Endothelial cell of umbilical vein (primary cell): ENCODE data around the gene SLC38A6. TPM values are rescaled to one million over a fixed set of nuclear protein-coding genes. Genes with fewer than 3 reads are reported as not detected.

Source experiments
- BruUV-seq: library from RNA; stranded (reverse); fragments of 400-500 nt; replicated peaks from 2 replicates; lab custom pipeline; 2021; lab: Mats Ljungman, UMichigan
- CTCF ChIA-PET: fragments of 300-600, 350-600 bp; sonication (Branson Sonifier 250); formaldehyde crosslinking; loops from one replicate; lab custom pipeline; 2021; ENCODE audit warnings: antibody characterized with exemption, inconsistent platforms; lab: Charles Lee
- POLR2A ChIA-PET: fragments of 300-600, 350-600 bp; sonication (Branson Sonifier 250); formaldehyde crosslinking; loops from one replicate; lab custom pipeline; 2021; ENCODE audit warnings: antibody characterized with exemption, inconsistent platforms; lab: Charles Lee
- DNase-seq: peaks from one replicate; pipeline ENCODE4 v3.0.0-alpha.2; 2011; ENCODE audit warnings: low read depth, low spot score
- FAIRE-seq: peaks from 2 replicates; lab custom pipeline; 2011; peaks lifted over from hg19 to GRCh38; lab: Jason Lieb, UNC
- H2AFZ ChIP-seq: 2 replicates; pipeline ENCODE4 v1.6.0; 2012; ENCODE audit warnings: low read depth, low read length, control low read depth, inconsistent platforms
- H3K27ac ChIP-seq: 2 replicates; pipeline ENCODE4 v1.5.1; 2011; ENCODE audit warnings: low read depth, mild to moderate bottlenecking, control low read depth, low read length, moderate library complexity; ENCODE audit not compliant: insufficient read depth
- H3K27me3 ChIP-seq, 2 experiments: 2 replicates each; pipeline versions ENCODE4 v1.6.0 to v1.6.1; 2011; ENCODE audit warnings: low read length in 2 of 2, mixed read lengths in 1 of 2; ENCODE audit not compliant: control insufficient read depth in 2 of 2, insufficient read depth in 2 of 2
- H3K36me3 ChIP-seq, 2 experiments: 2 replicates in 1 of 2; 3 replicates in 1 of 2; pipeline ENCODE4 v1.5.1; 2011; ENCODE audit warnings: low read length in 2 of 2, mild to moderate bottlenecking in 1 of 2, moderate library complexity in 1 of 2; ENCODE audit not compliant: control insufficient read depth in 2 of 2, insufficient read depth in 2 of 2; ENCODE audit errors: extremely low read depth in 1 of 2
- H3K4me1 ChIP-seq: 3 replicates; pipeline ENCODE4 v1.5.1; 2011; ENCODE audit warnings: mild to moderate bottlenecking, low read length; ENCODE audit not compliant: control insufficient read depth, insufficient read depth; ENCODE audit errors: extremely low read depth
- H3K4me2 ChIP-seq: 2 replicates; pipeline ENCODE4 v1.6.1; 2011; ENCODE audit warnings: low read length, control low read depth, mixed read lengths; ENCODE audit not compliant: insufficient read depth
- H3K4me3 ChIP-seq, 3 experiments: fragments of 200-600 bp in 1 of 3; sonication (generic), shearing (Covaris generic) in 1 of 3; replicated peaks in 1 of 3; 2 replicates each; pipeline ENCODE4 v1.5.1; 2011 to 2016; ENCODE audit warnings: control low read depth in 3 of 3, low read length in 3 of 3, mild to moderate bottlenecking in 2 of 3, inconsistent platforms in 1 of 3, low read depth in 1 of 3, moderate library complexity in 1 of 3; ENCODE audit not compliant: insufficient read depth in 1 of 3
- H3K79me2 ChIP-seq: 2 replicates; pipeline ENCODE4 v1.6.0; 2012; ENCODE audit warnings: low read length, inconsistent platforms; ENCODE audit not compliant: control insufficient read depth, insufficient read depth
- H3K9ac ChIP-seq: replicated peaks from 2 replicates; pipeline ENCODE3; 2011; ENCODE audit warnings: low read length, control low read depth; ENCODE audit not compliant: insufficient read depth; ENCODE audit errors: extremely low read depth
- H3K9me1 ChIP-seq: replicated peaks from 3 replicates; pipeline ENCODE4 v1.6.0; 2011; ENCODE audit warnings: mild to moderate bottlenecking, low read length; ENCODE audit not compliant: control insufficient read depth, insufficient read depth; ENCODE audit errors: extremely low read depth
- H3K9me3 ChIP-seq: replicated peaks from 2 replicates; pipeline ENCODE4 v1.5.1; 2012; ENCODE audit warnings: low read length, inconsistent platforms; ENCODE audit not compliant: control insufficient read depth, insufficient read depth
- H4K20me1 ChIP-seq: replicated peaks from 2 replicates; pipeline ENCODE3; 2011; ENCODE audit warnings: mild to moderate bottlenecking, low read length; ENCODE audit not compliant: control insufficient read depth, insufficient read depth; ENCODE audit errors: extremely low read depth
- EZH2 ChIP-seq: IDR thresholded peaks from 2 replicates; pipeline ENCODE4 v1.6.1; 2012; ENCODE audit warnings: borderline replicate concordance, low read depth, mild to moderate bottlenecking, moderate library complexity, low read length, inconsistent platforms; ENCODE audit not compliant: severe bottlenecking
- FOS ChIP-seq: IDR thresholded peaks from 2 replicates; pipeline ENCODE4 v1.6.1; 2011; ENCODE audit warnings: mild to moderate bottlenecking, low read length, moderate library complexity, borderline replicate concordance; ENCODE audit not compliant: insufficient read depth
- GATA2 ChIP-seq: IDR thresholded peaks from 2 replicates; pipeline ENCODE4 v1.7.0; 2011; ENCODE audit warnings: low read depth, mild to moderate bottlenecking, moderate library complexity, mixed read lengths, low read length; ENCODE audit not compliant: insufficient read length, insufficient read depth
- JUN ChIP-seq: IDR thresholded peaks from 2 replicates; pipeline ENCODE4 v1.6.1; 2011; ENCODE audit warnings: borderline replicate concordance, low read depth; ENCODE audit not compliant: insufficient read length, insufficient read depth
- MAX ChIP-seq: IDR thresholded peaks from 2 replicates; pipeline ENCODE4 v1.6.1; 2011; ENCODE audit not compliant: insufficient read depth, insufficient read length
- MYC ChIP-seq: IDR thresholded peaks from one replicate; pipeline ENCODE4 v1.6.1; 2011; ENCODE audit warnings: mild to moderate bottlenecking, low read depth, low read length
- POLR2A ChIP-seq: IDR thresholded peaks from 2 replicates; pipeline ENCODE4 v1.6.1; 2012; ENCODE audit warnings: low read depth, mild to moderate bottlenecking, control low read depth, low read length
- POLR2AphosphoS5 ChIP-seq: IDR thresholded peaks from 2 replicates; pipeline ENCODE4 v1.6.1; 2012; ENCODE audit warnings: low read depth, mild to moderate bottlenecking, control low read depth, low read length, moderate library complexity; ENCODE audit not compliant: insufficient read depth
- dilution Hi-C: fragments of 300-500 bp; cut with MboI; formaldehyde crosslinking; loops from one replicate; pipeline ENCODE4 v1.15.0; 2019; ENCODE audit warnings: low sequenced_read_pairs; ENCODE audit not compliant: extremely low pct_ligation_motif_present
- intact Hi-C: fragments of 100-400 bp; cut with micrococcal nuclease; formaldehyde crosslinking; loops from one replicate; pipeline ENCODE4 v1.10.0; 2022
- polyA plus RNA-seq, 4 experiments: library from polyadenylated mRNA; depleted of rRNA in 3 of 4; stranded (reverse) in 3 of 4; unstranded in 1 of 4; fragments of >200 nt; gene quantifications; 2 replicates each; pipeline versions ENCODE4 v1.2.1 to v1.2.3, GENCODE V29; 2011 to 2012; ENCODE audit warnings: missing spikeins in 1 of 4
- total RNA-seq: library from RNA; stranded (reverse); gene quantifications from 2 replicates; pipeline ENCODE4 v1.2.3, GENCODE V29; 2021
- TF ChIP-seq, protein P1 (sequence below), 2 donors: IDR thresholded peaks; 1 replicate in 1 of 2; 2 replicates in 1 of 2; pipeline ENCODE4 v1.5.1; 2011; ENCODE audit warnings: low read length in 2 of 2, mild to moderate bottlenecking in 2 of 2, moderate library complexity in 2 of 2, control low read depth in 1 of 2, inconsistent platforms in 1 of 2, low read depth in 1 of 2; ENCODE audit not compliant: insufficient read depth in 1 of 2; ENCODE audit errors: extremely low read depth in 1 of 2

Gene SLC38A6
- total and polyA plus RNA-seq, 2 donors (not counting 3 experiments of a cell fraction or from before 2014, with no cell fraction given), result 17.3 to 24.6 TPM

DNA sequence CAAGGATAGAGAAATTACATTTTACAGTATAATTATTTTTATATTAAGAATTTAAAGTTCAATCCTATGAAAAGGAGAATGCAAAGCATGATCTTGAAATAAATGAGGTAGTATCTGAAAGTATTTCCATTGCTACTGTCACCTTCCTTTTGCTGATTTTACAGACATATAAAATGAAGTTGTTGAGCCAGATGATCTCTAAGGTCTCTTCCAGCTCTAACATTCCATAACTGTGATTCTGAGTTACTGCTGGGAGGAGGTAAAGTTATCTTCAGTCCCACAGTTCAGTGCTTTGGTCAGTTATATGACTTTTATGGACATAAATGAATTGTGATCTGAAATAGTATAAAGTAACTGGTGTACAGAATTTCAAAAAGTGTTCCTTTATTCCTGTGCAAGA, 52.8 kb downstream of the SLC38A6 start:
- no peak overlapping the region for H3K4me2 ChIP-seq
- POLR2A ChIA-PET, result no interaction called here
- intact Hi-C loops, result no loop called here

More for the DNA sequence above, 52.8 kb downstream of the SLC38A6 start:
- Histone ChIP-seq H3K4me3 (no peak overlapping the region), H3K27me3 (no peaks in the 10 kb centered on the region), H3K9ac (no peak overlapping the region), H4K20me1 (no peaks in the 10 kb centered on the region), H3K79me2 (no peaks in the 10 kb centered on the region), H2AFZ (no peak overlapping the region), H3K27ac (no peak overlapping the region), H3K36me3 (no peaks in the 10 kb centered on the region), H3K9me3 (no peaks in the 10 kb centered on the region), H3K4me1 (peaks cover 3% of the 10 kb centered on the region), H3K9me1 (no peaks in the 10 kb centered on the region)
- no peak for DNase-seq
- TF ChIP-seq POLR2AphosphoS5 (no peak), MAX (no peak), GATA2 (no peak), JUN (no peak), EZH2 (no peak), FOS (no peak), POLR2A (no peak), MYC (no peak)
- TF ChIP-seq, protein P1, sequence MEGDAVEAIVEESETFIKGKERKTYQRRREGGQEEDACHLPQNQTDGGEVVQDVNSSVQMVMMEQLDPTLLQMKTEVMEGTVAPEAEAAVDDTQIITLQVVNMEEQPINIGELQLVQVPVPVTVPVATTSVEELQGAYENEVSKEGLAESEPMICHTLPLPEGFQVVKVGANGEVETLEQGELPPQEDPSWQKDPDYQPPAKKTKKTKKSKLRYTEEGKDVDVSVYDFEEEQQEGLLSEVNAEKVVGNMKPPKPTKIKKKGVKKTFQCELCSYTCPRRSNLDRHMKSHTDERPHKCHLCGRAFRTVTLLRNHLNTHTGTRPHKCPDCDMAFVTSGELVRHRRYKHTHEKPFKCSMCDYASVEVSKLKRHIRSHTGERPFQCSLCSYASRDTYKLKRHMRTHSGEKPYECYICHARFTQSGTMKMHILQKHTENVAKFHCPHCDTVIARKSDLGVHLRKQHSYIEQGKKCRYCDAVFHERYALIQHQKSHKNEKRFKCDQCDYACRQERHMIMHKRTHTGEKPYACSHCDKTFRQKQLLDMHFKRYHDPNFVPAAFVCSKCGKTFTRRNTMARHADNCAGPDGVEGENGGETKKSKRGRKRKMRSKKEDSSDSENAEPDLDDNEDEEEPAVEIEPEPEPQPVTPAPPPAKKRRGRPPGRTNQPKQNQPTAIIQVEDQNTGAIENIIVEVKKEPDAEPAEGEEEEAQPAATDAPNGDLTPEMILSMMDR (IDR thresholded peaks at IDR 0.05; ENCODE audit: extremely low read depth in 1 of 2, insufficient read depth in 1 of 2, low read depth in 1 of 2, low read length in 2 of 2), result no peak
- dilution Hi-C loops, result loop anchor here (25.0 kb wide), 1 partner anchor 397 kb away; the partner anchor contains the start of gene SIX1
- no TSS peak for BruUV-seq
- no peak for FAIRE-seq
- CTCF ChIA-PET, result no interaction called here
